PC-9 (cell line): ENCODE measurements around the gene PRDM16. TPM values are rescaled to one million over a fixed set of nuclear protein-coding genes. Genes with fewer than 3 reads are reported as not detected.

Experiments
- BruUV-seq: library from RNA; stranded (reverse); fragments of 400-500 nt; replicated peaks from 2 replicates; lab custom pipeline; 2021; lab: Mats Ljungman, UMichigan
- CTCF ChIA-PET: fragments of 300-600 bp; sonication (Branson Sonifier 250); formaldehyde crosslinking; loops from one replicate; lab custom pipeline; 2022; ENCODE audit warnings: antibody characterized with exemption; lab: Charles Lee
- POLR2A ChIA-PET: fragments of 300-600 bp; sonication (Branson Sonifier 250); formaldehyde crosslinking; loops from one replicate; lab custom pipeline; 2022; ENCODE audit warnings: antibody characterized with exemption; ENCODE audit not compliant: unreplicated experiment; lab: Charles Lee
- DNase-seq, 2 experiments: peaks; one replicate each; pipeline versions ENCODE4 v3.0.0 to v3.0.0-alpha.2; 2015 to 2022; ENCODE audit warnings: mixed read lengths in 1 of 2
- H2AFZ ChIP-seq: fragments of 200-600 bp; sonication (generic); 2 replicates; pipeline ENCODE4 v1.8.1; 2017; ENCODE audit warnings: antibody characterized with exemption
- H3F3A ChIP-seq: fragments of 200-600 bp; sonication (generic); 2 replicates; pipeline ENCODE4 v1.8.1; 2017; ENCODE audit warnings: antibody characterized with exemption, mild to moderate bottlenecking, low read depth; ENCODE audit not compliant: insufficient read depth
- H3K27ac ChIP-seq: fragments of 200-600 bp; sonication (generic); 2 replicates; pipeline ENCODE4 v1.6.1; 2016; ENCODE audit warnings: mixed run types
- H3K27me3 ChIP-seq: fragments of 200-600 bp; sonication (generic); 2 replicates; pipeline ENCODE4 v1.6.1; 2016; ENCODE audit warnings: low read depth, mixed run types; ENCODE audit not compliant: insufficient read depth
- H3K36me3 ChIP-seq: fragments of 200-600 bp; sonication (generic); 2 replicates; pipeline ENCODE4 v1.6.1; 2016; ENCODE audit warnings: low read depth, mixed run types
- H3K4me1 ChIP-seq: fragments of 200-600 bp; sonication (generic); replicated peaks from 2 replicates; pipeline ENCODE4 v1.6.1; 2016; ENCODE audit warnings: mixed run types; ENCODE audit not compliant: insufficient read depth
- H3K4me2 ChIP-seq: fragments of 200-600 bp; sonication (generic); 2 replicates; pipeline ENCODE4 v1.6.1; 2017; ENCODE audit warnings: mixed run types
- H3K4me3 ChIP-seq: fragments of 200-600 bp; sonication (generic); 2 replicates; pipeline ENCODE4 v1.6.1; 2016; ENCODE audit warnings: mixed run types
- H3K79me2 ChIP-seq: fragments of 200-600 bp; sonication (generic); 2 replicates; pipeline ENCODE4 v1.6.1; 2017; ENCODE audit warnings: low read depth, mixed run types
- H3K9me2 ChIP-seq: fragments of 200-600 bp; sonication (generic); 2 replicates; pipeline ENCODE4 v1.8.1; 2017; ENCODE audit warnings: mild to moderate bottlenecking; ENCODE audit not compliant: insufficient read depth
- H3K9me3 ChIP-seq: fragments of 200-600 bp; sonication (generic); 2 replicates; pipeline ENCODE4 v1.8.1; 2016; ENCODE audit warnings: low read depth; ENCODE audit not compliant: insufficient read depth
- H4K20me1 ChIP-seq: fragments of 200-600 bp; sonication (generic); 2 replicates; pipeline ENCODE4 v1.8.1; 2017; ENCODE audit not compliant: insufficient read depth
- CTCF ChIP-seq: fragments of 200-600 bp; sonication (generic); conservative IDR thresholded peaks from 2 replicates; pipeline ENCODE4 v1.6.1; 2017; ENCODE audit warnings: mixed run types, antibody characterized with exemption, mild to moderate bottlenecking, moderate library complexity
- EZH2 ChIP-seq: fragments of 200-600 bp; sonication (generic); IDR thresholded peaks from 2 replicates; pipeline ENCODE4 v1.8.0; 2017; ENCODE audit warnings: antibody characterized with exemption, low read depth
- intact Hi-C: fragments of 100-400 bp; cut with micrococcal nuclease; formaldehyde crosslinking; loops from one replicate; pipeline ENCODE4 v1.10.0; 2022; ENCODE audit not compliant: unreplicated experiment
- total RNA-seq: library from RNA; stranded (reverse); gene quantifications from 2 replicates; pipeline ENCODE4 v1.2.3, GENCODE V29; 2021

Gene PRDM16
- total RNA-seq, 1 experiment from 2014 or later, result not detected

GRCh38 chr1:3244927-3245315 is 175.9 kb downstream of the PRDM16 start:
- Histone ChIP-seq H4K20me1 (no peaks in the 10 kb centered on the region), H2AFZ (no peak overlapping the region), H3K4me2 (no peak overlapping the region), H3F3A (no peaks in the 10 kb centered on the region), H3K36me3 (no peaks in the 10 kb centered on the region), H3K9me3 (no peaks in the 10 kb centered on the region), H3K27ac (no peak overlapping the region), H3K4me3 (no peak overlapping the region), H3K79me2 (no peaks in the 10 kb centered on the region), H3K27me3 (peaks cover 98% of the 10 kb centered on the region), H3K9me2 (no peaks in the 10 kb centered on the region), H3K4me1 (no peaks in the 10 kb centered on the region)
- DNase-seq, result no peak
- TF ChIP-seq EZH2, result no peak
- TF ChIP-seq CTCF, result no peak
- CTCF ChIA-PET, result no interaction called here
- no TSS peak for BruUV-seq
- intact Hi-C loops, result no loop called here
- POLR2A ChIA-PET, result no interaction called here

DNA sequence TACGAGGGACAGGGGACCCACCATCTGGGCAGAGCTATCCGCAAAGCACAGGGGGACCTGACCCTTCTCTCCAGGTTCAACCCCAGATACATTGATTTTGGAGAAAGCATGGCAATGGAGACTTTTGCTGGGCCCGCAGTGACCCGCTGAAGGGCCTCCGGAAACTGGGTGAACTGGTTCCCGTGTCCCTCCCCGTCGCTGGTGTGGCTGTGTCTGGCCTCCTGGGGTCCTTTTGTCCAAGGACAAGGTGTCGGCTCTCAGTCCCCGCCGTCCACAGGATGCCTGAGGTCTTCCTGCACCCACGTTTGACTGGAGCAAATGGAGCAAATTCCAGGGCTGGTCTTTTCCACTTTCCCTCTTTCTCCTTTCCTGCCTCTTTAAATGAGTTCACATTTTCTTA is 176.3 kb downstream of the PRDM16 start:
- H3K4me2 ChIP-seq, result no peak overlapping the region
- no peaks in the 10 kb centered on the region for H3F3A ChIP-seq
- H3K4me1 ChIP-seq, result no peaks in the 10 kb centered on the region
- no peak overlapping the region for H2AFZ ChIP-seq
- no peaks in the 10 kb centered on the region for H3K36me3 ChIP-seq
- no peaks in the 10 kb centered on the region for H3K9me3 ChIP-seq
- intact Hi-C loops, result no loop called here
- ChIA-PET POLR2A (no interaction called here), CTCF (no interaction called here)
- peaks cover 98% of the 10 kb centered on the region for H3K27me3 ChIP-seq
- H3K27ac ChIP-seq, result no peak overlapping the region
- DNase-seq, result no peak
- no peak for TF ChIP-seq EZH2
- no peak for TF ChIP-seq CTCF
- BruUV-seq, result no TSS peak
- no peaks in the 10 kb centered on the region for H3K9me2 ChIP-seq
- H3K4me3 ChIP-seq, result no peak overlapping the region
- no peaks in the 10 kb centered on the region for H4K20me1 ChIP-seq
- no peaks in the 10 kb centered on the region for H3K79me2 ChIP-seq

DNA sequence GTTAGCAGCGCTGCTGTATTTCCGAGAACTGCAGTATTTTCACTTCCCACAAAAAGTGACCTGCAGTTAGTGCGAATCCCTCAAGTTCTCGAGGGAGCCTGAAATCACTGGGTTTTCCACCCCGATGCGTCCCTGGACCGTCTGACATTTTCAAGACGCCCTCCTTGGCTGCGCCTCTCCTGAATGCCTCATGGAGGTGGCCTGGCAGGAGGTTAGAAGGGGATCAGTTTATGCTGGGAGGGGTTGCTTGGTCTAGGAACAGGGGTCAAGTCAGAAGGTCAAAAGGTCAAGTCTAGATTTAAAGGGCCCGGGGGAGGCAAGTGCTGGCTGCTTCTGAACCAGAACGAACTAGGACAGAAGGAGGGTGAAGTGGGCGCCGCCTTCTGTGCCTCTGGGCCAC is 176.8 kb downstream of the PRDM16 start:
- intact Hi-C loops, result no loop called here
- ChIA-PET POLR2A (no interaction called here), CTCF (no interaction called here)
- Histone ChIP-seq H3K27ac (no peak overlapping the region), H4K20me1 (no peaks in the 10 kb centered on the region), H3K79me2 (no peaks in the 10 kb centered on the region), H3K4me3 (no peak overlapping the region), H3K4me2 (no peak overlapping the region), H3K4me1 (no peaks in the 10 kb centered on the region), H3K27me3 (peaks cover 98% of the 10 kb centered on the region), H3K9me3 (no peaks in the 10 kb centered on the region), H3F3A (no peaks in the 10 kb centered on the region), H2AFZ (no peak overlapping the region), H3K36me3 (no peaks in the 10 kb centered on the region), H3K9me2 (no peaks in the 10 kb centered on the region)
- DNase-seq, result no peak
- BruUV-seq, result no TSS peak
- TF ChIP-seq CTCF (no peak), EZH2 (no peak)
